GM18867 (cell line): Measurements from ENCODE around the gene PAFAH1B2.
"Not testable (repeated sequence)": the region's sequence is repeated elsewhere in the genome, so short reads cannot be mapped to it uniquely, and the experiment has no call there.

Experiments used
- ATAC-seq: cut with Tn5 transposase; IDR thresholded peaks from one replicate; pipeline ENCODE4 v1.9.1; 2021; ENCODE audit warnings: mild to moderate bottlenecking, moderate library complexity; ENCODE audit not compliant: unreplicated experiment

The PAFAH1B2 gene

GRCh38 chr11:117172724-117173421, 28.8 kb downstream of the PAFAH1B2 start:
- no peak for ATAC-seq

- ATAC-seq = no peak
These were observed 31.0 kb downstream of the PAFAH1B2 start for GRCh38 chr11:117175104-117175503.

GRCh38 chr11:117175781-117176180, 31.7 kb downstream of the PAFAH1B2 start:
- ATAC-seq = no peak

- no peak for ATAC-seq
These were observed 32.1 kb downstream of the PAFAH1B2 start for GRCh38 chr11:117176186-117176585.

- ATAC-seq = no peak
These were observed 33.6 kb downstream of the PAFAH1B2 start for GRCh38 chr11:117177534-117178209.

- peak; percentile 90 for ATAC-seq
These were observed 34.3 kb downstream of the PAFAH1B2 start, which contains the start of gene SIDT2 for GRCh38 chr11:117178210-117179034. Gene SIDT2 (plus strand): TSS chr11:117178743. CDS start chr11:117179264, 521 bp downstream.

GRCh38 chr11:117179048-117179999, 35.2 kb downstream of the PAFAH1B2 start:
- peak; percentile 28 for ATAC-seq

- no peak for ATAC-seq
These were observed 35.9 kb downstream of the PAFAH1B2 start for GRCh38 chr11:117180020-117180419.

GRCh38 chr11:117180661-117181585, 36.8 kb downstream of the PAFAH1B2 start:
- no peak for ATAC-seq

GRCh38 chr11:117181586-117182550, 37.8 kb downstream of the PAFAH1B2 start:
- no peak for ATAC-seq

GRCh38 chr11:117182551-117182935, 38.5 kb downstream of the PAFAH1B2 start:
- no peak for ATAC-seq

- ATAC-seq = not testable (repeated sequence)
These were observed 39.1 kb downstream of the PAFAH1B2 start for GRCh38 chr11:117183178-117183577.

GRCh38 chr11:117183724-117184349, 39.8 kb downstream of the PAFAH1B2 start:
- no peak for ATAC-seq

- ATAC-seq = peak; percentile 37
These were observed 41.8 kb downstream of the PAFAH1B2 start for GRCh38 chr11:117185736-117186430.

- no peak for ATAC-seq
These were observed 42.3 kb downstream of the PAFAH1B2 start for GRCh38 chr11:117186431-117186761.

GRCh38 chr11:117187007-117187406, 42.9 kb downstream of the PAFAH1B2 start:
- ATAC-seq = no peak

- no peak for ATAC-seq
These were observed 43.3 kb downstream of the PAFAH1B2 start for GRCh38 chr11:117187428-117187798.
